Testis (tissue), 3 donors: ENCODE data around the gene ARAP1. TPM values are rescaled to one million over a fixed set of nuclear protein-coding genes. Genes with fewer than 3 reads are reported as not detected.

ENCODE experiments used
- DNase-seq: peaks from one replicate; pipeline ENCODE4 v3.0.0-alpha.2; 2019
- H3K27ac ChIP-seq, 2 donors: fragments of 200-600 bp; sonication (generic); one replicate each; pipeline ENCODE4 v1.5.1; 2019
- H3K27me3 ChIP-seq: fragments of 200-600 bp; sonication (generic); one replicate; pipeline ENCODE4 v1.5.1; 2019
- H3K36me3 ChIP-seq: fragments of 200-600 bp; sonication (generic); one replicate; pipeline ENCODE4 v1.5.1; 2017; ENCODE audit warnings: low read depth; ENCODE audit errors: missing control alignments
- H3K4me1 ChIP-seq: fragments of 200-600 bp; sonication (generic); one replicate; pipeline ENCODE4 v1.5.1; 2019
- H3K4me3 ChIP-seq, 2 donors: fragments of 200-600 bp; sonication (generic); one replicate each; pipeline ENCODE4 v1.5.1; 2017 to 2019
- H3K9me3 ChIP-seq: fragments of 200-600 bp; sonication (generic); one replicate; pipeline ENCODE4 v1.5.1; 2017
- CTCF ChIP-seq, 3 experiments: fragments of 450-650 bp in 2 of 3; fragments of 200-600 bp in 1 of 3; sonication (generic) in 1 of 3; IDR thresholded peaks; one replicate each; pipeline ENCODE4 v1.5.1; 2016 to 2019; ENCODE audit warnings: antibody characterized with exemption in 3 of 3, mild to moderate bottlenecking in 2 of 3, moderate library complexity in 1 of 3
- POLR2A ChIP-seq: fragments of 450-650 bp; IDR thresholded peaks from one replicate; pipeline ENCODE4 v1.6.1; 2017; ENCODE audit warnings: antibody characterized with exemption, mild to moderate bottlenecking, moderate library complexity
- WGBS, 2 donors: methylation state at CpG; one replicate each; pipeline ENCODE4 v1.1.5; 2018; 5-methylcytosine and 5-hydroxymethylcytosine counted together
- intact Hi-C: fragments of 100-400 bp; cut with DNase I; formaldehyde crosslinking; loops from one replicate; pipeline ENCODE4 v1.15.1; 2023; ENCODE audit warnings: low total_unique reads
- polyA plus RNA-seq: library from polyadenylated mRNA; stranded (reverse); fragments of 350-450 nt; fragmentation: Illumina TruSeq; extraction: RNeasy Lipid Tissue Mini Kit (QIAGEN cat#74804); gene quantifications from one replicate; pipeline ENCODE4 v1.2.3, GENCODE V29; 2014; ENCODE audit warnings: low read depth, low replicate concordance; ENCODE audit not compliant: insufficient read depth
- total RNA-seq, 2 donors: library from RNA; depleted of rRNA; stranded (reverse); fragments of >200 nt; gene quantifications; one replicate each; pipeline ENCODE4 v1.2.3, GENCODE V29; 2016

The ARAP1 gene
- total and polyA plus RNA-seq, 3 donors from 2014 or later = 46.9 to 88.3 (median 65.2) TPM

GRCh38 chr11:72719144-72719543, 33.1 kb downstream of the ARAP1 start:
- 29 to 50% methylated on average over 2 of the region's 2 CpGs for WGBS, 2 donors
- no peak for TF ChIP-seq POLR2A
- no peak for TF ChIP-seq CTCF (IDR thresholded peaks at IDR 0.05)
- H3K36me3 ChIP-seq = no peaks in the 10 kb centered on the region
- no peaks in the 10 kb centered on the region for H3K27me3 ChIP-seq
- no peak overlapping the region for H3K27ac ChIP-seq
- peaks cover 21% of the 10 kb centered on the region for H3K4me1 ChIP-seq
- DNase-seq = no peak
- intact Hi-C loops = no loop called here
- H3K9me3 ChIP-seq = no peaks in the 10 kb centered on the region
- H3K4me3 ChIP-seq = no peak overlapping the region

- no peak for TF ChIP-seq CTCF (IDR thresholded peaks at IDR 0.05)
- no peak for TF ChIP-seq POLR2A
- intact Hi-C loops = no loop called here
- no peak for DNase-seq
- Histone ChIP-seq H3K9me3 (no peaks in the 10 kb centered on the region), H3K4me1 (peaks cover 21% of the 10 kb centered on the region), H3K4me3 (no peak overlapping the region), H3K27ac (no peak overlapping the region), H3K27me3 (no peaks in the 10 kb centered on the region), H3K36me3 (no peaks in the 10 kb centered on the region)
- 83 to 84% methylated on average over 9 of the region's 9 CpGs for WGBS, 2 donors
Measured at GRCh38 chr11:72718101-72718501, 34.1 kb downstream of the ARAP1 start.

- intact Hi-C loops = no loop called here
- no peaks in the 10 kb centered on the region for H3K36me3 ChIP-seq
- H3K4me1 ChIP-seq = peaks cover 15% of the 10 kb centered on the region
- TF ChIP-seq CTCF (IDR thresholded peaks at IDR 0.05) = no peak
- no peak for TF ChIP-seq POLR2A
- H3K27me3 ChIP-seq = no peaks in the 10 kb centered on the region
- H3K4me3 ChIP-seq = no peak overlapping the region
- H3K9me3 ChIP-seq = no peaks in the 10 kb centered on the region
- H3K27ac ChIP-seq = no peak overlapping the region
- 82 to 86% methylated on average over 4 to 14 of the region's 14 CpGs for WGBS, 2 donors
- DNase-seq = no peak
Measured at GRCh38 chr11:72716788-72717435, 35.3 kb downstream of the ARAP1 start.

- intact Hi-C loops = no loop called here
- Histone ChIP-seq H3K4me3 (no peak overlapping the region), H3K27ac (no peak overlapping the region), H3K27me3 (no peaks in the 10 kb centered on the region), H3K9me3 (no peaks in the 10 kb centered on the region), H3K4me1 (peaks cover 15% of the 10 kb centered on the region), H3K36me3 (no peaks in the 10 kb centered on the region)
- no peak for TF ChIP-seq POLR2A
- TF ChIP-seq CTCF (IDR thresholded peaks at IDR 0.05) = no peak
- 82 to 85% methylated on average over 7 of the region's 7 CpGs for WGBS, 2 donors
- no peak for DNase-seq
Measured at GRCh38 chr11:72716290-72716689, 35.9 kb downstream of the ARAP1 start.

GRCh38 chr11:72712841-72713240, 39.4 kb downstream of the ARAP1 start:
- H3K4me3 ChIP-seq = no peak overlapping the region
- intact Hi-C loops = no loop called here
- H3K9me3 ChIP-seq = no peaks in the 10 kb centered on the region
- WGBS, 2 donors = 67 to 74% methylated on average over 9 to 10 of the region's 10 CpGs
- H3K4me1 ChIP-seq = no peaks in the 10 kb centered on the region
- no peaks in the 10 kb centered on the region for H3K36me3 ChIP-seq
- DNase-seq = no peak
- H3K27ac ChIP-seq = no peak overlapping the region
- TF ChIP-seq POLR2A = no peak
- no peaks in the 10 kb centered on the region for H3K27me3 ChIP-seq
